GM19025 (cell line): ENCODE results near the gene TOMM40L.

ENCODE experiments used
- ATAC-seq: cut with Tn5 transposase; IDR thresholded peaks from one replicate; pipeline ENCODE4 v1.9.1; 2021; ENCODE audit warnings: mild to moderate bottlenecking, low read depth, moderate library complexity; ENCODE audit not compliant: unreplicated experiment

Gene TOMM40L

DNA sequence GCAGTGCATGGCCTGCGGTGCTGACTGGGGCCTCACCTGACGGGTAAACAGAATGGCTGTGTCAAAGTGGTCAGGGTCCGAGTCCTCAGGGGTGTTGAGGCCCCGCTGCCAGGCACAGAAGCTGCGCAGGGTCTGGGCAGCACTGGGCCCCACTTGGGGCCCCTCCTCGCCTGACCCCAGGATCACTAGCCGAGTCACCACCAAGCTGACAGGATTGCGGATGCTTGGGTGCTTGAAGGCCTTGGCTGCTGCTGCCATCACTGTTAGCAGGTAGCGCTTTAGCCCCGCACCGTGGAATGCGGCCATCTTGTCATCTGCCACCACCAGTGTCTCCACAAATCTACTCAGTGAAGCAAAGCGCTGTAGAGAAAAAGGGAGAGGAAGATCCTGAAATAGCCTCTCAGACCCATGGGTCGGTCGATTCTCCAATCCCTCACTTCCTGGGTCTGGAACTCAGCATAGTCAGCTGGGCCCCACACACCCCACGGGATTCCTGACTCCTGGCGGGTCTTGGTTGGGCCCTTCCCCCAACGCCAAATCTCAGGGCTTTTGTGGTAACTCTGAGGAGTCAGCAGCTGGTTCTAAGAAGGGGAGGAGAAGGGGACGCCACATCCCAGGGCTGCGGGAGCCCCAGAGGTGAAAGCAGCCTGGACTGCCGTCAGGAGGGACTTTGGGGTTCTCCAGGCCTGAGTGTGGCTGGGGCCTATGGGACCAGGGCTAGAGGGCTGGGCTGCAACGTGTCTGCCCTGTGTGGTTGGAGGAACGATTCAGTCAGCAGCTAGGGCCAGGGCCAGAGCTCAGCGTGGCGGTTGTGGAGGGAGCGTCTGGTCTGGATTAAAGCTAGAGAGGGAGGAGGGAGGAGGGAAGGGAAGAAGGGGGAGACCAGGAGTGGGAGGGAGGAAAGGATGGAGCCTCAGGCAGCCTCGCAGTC is 29.1 kb upstream of the TOMM40L start:
- ATAC-seq, result no peak

DNA sequence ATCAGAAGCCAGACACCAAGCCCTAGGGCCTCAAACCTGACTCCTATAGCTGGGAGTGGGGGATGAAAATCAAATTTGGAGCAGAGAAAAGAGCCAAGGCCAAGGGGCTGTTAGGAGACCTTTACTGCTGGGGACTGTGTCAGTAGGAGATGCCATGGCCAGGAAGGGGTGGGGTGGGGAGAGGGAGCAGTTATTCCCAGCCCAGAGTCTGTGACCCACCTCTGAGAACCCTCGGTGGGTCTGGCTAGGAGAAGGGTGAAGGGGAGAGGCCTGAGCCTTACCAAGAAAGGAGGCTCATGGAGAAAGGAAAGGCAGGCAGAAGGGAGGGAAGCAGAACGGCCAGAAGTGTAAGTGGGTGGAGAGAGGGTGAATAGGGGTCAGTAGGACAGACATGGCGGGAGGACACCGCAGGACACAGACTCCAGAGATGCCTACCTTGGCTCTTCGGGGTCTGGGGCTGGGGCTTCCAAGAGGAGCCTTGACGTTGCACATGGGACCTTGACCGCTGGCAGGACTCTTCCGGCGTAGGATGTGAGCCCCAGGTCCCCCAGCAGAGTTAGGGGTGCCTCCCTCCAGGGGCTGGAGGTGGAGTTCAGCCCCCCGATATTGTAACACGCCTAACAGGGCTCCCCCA is 28.2 kb upstream of the TOMM40L start:
- ATAC-seq, result no peak

DNA sequence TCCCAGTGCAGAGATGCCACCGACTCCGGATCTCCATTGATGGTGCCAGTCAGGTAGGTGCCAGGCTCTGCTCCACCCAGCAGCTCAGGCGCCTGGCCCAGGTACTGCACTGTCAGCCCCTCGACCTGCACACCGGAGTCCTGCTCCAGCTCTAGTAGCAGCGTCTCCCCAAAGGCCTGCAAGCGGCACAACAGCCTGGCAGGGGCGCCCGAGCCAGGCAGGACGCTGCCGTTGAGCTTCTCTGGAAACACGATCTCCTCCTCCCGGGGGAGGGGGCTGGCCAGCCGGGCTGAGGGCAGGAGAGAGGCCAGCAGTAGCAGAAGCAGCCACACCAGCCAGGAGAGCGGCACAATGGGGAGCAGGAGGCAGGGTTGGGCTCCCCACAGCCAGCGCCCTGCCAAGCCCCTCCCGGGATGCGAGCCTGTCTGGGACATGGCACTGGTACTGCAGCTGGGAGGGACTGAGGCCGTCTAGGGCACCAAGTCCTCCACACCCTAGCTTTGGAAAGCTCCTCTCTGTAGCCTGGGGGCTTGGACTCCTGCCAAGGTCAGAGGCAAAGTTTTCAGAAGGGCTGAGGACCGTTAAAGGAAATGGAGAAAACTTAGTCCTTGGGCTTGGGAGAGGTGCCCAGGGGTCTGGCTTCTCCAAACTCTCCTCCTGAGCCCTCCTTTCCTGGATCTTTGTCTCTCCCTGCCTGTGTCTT is 27.5 kb upstream of the TOMM40L start:
- ATAC-seq, result no peak

DNA sequence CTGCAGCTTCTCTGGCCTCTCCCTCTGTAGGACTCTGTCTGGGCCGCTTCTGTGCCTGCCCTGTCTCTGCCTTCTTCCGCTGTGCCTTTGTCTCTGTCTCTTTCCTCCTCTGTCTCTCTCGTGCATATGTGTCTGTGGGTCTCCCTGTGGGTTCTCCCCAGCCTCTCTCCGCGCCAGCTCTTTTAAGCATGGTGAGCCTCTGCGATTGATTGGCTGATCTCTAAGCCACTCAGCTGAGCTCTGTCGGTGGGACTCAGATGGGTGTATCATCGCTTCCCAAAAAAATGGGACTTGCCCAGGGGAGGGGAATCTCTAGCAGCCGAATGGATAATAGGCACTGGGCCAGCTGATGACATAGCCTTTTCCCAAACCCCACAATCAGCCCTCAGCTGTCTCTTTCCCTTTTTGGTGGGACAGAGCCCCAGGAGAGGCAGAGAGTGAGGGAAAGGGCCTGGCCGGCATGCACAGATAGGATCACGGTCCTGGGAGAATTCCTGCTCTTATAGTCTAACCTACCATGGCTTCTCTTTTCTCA is 26.9 kb upstream of the TOMM40L start, which contains the start of gene ADAMTS4:
Gene ADAMTS4 (minus strand): TSS at position 158 of the 535 bp plus-strand sequence. CDS start 427 bp downstream, outside the sequence.
- no peak for ATAC-seq

DNA sequence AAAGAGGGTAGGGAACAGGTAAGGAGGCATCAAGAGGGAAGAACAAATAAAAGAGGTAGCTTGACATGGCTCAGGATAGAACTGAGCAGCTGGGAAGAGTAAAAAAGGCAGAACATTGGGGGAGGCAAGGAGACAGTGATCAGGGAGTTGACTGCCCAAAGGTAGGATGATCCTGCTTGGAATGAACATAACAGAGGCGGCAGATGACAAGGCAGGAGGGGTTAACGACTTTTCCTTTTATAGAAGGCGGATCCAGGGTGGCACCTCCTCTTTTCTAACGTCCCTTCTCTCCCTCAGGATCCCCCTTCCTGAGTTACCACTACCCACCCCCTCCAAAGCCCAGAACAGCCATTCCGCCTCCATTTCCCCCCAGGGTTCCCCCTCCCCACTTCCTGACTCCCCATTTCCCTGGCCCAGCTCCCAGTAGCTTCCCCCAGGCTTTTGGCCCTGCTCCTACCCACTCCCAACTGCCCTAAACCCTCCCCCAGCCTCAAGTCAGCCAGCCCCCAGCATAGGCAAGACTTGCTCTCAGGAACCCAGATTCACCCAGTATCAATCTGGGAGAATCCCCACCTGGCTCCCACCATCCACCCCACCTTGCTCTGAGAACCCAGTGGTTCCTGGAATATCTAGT is 26.2 kb upstream of the TOMM40L start:
- ATAC-seq, result no peak

DNA sequence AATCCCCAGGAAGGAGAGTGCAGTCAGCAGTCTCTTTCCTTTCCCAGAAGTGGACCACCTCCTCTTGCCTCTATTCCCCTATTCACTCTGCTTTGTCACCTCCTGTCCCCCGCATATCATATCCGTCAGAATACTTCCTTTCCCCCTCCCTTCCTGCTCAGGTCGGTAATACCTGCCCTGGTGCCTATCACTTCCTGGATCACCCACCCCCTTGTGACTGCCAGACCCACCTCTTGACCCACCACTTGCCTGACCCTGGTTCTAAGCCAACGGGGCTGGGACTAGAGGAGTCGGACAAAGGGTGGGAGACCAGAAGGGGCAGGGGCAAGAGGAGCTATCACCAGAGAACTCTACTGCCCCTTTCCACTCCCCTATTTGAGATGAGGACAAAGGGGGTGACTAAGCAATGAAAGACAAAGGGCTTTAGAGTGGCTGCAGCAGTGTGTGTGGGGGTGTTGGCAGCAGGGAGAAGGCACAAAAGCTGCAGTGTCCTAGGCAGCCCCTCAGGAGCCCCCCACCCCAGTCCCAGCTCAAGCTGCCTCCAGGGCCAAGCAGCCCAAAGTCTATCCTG is 25.4 kb upstream of the TOMM40L start:
- ATAC-seq, result no peak

DNA sequence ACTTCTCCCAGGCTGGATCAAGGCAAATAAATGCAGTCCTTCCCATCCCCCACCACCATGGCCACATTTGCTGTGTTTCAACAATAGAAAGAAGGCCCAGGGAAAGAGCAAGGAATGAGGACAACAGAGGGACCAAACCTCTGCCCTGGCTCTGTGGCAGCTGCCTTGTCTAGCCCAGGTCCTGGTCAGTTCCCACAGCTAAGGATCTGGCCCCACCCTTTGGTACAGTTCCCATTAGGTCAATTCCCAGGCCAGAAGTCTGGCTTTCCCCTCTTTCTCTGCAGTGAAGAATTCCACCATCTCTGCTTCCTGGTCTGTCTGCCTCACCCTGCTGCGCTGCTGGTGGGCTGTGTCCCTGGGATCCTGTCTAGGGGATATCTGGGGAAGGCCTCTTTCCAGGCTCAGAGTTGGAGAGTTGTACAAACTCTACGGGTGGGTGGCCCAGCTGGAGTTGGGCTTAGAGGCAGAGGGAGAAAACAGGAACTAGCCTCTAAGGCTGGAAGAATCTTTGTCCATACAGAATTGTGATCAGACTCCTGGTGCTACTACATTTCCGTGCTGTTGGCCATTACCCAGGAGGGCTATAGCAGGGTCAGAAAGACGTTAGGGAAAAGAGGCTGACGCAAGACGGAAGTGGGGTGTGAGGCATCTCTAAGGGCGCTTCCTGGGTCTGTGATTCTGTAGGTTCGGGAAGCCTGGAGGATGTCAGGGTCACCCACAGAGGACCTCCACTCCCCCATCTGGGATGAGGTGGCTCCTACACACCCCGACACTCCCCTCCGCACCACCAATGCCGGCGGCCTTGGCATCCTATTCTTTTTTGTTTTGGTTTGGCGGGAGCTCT is 24.6 kb upstream of the TOMM40L start:
- ATAC-seq, result no peak

DNA sequence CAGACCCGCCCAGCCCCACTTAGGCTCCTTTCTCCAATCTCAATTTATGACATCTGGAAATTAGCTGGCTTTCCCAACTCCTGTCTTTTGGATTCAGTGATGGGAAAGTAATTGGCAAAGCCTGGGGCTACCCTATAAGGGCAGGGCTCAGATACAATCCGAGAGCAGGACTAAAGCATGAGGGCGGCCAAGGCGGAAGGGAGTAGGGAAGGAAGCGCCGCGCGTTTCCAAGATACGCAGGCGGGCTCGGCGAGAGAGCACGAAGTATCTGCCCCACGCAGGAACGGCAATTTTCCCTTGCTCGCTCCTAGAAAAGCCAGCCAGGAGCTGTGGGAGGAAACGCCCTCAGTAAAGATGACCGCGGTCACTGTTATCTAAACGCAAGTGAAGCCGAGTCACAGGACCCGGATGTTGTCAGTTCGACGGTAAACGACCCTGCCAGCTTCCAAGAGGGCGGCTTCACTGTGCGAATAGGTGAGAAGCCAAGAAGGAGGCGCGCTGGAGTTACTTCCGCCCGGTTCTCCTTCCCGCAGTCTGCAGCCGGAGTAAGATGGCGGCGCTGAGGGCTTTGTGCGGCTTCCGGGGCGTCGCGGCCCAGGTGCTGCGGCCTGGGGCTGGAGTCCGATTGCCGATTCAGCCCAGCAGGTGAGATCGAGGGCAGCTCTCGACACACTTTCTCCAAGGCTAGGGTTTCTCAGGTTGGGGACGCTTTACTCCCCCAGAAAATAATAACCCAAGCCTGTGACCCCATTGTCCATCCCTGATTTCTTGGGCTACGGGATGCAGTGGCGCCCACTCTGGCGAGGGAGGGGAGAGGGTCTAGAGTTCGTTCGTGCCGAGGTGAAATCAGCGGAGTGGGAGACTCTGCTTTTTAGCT is 23.8 kb upstream of the TOMM40L start, which contains the start of gene NDUFS2:
Gene NDUFS2 (plus strand): TSS at position 532 of the 877 bp plus-strand sequence. CDS start 19 bp downstream, at position 551.
- peak; percentile 99 for ATAC-seq

DNA sequence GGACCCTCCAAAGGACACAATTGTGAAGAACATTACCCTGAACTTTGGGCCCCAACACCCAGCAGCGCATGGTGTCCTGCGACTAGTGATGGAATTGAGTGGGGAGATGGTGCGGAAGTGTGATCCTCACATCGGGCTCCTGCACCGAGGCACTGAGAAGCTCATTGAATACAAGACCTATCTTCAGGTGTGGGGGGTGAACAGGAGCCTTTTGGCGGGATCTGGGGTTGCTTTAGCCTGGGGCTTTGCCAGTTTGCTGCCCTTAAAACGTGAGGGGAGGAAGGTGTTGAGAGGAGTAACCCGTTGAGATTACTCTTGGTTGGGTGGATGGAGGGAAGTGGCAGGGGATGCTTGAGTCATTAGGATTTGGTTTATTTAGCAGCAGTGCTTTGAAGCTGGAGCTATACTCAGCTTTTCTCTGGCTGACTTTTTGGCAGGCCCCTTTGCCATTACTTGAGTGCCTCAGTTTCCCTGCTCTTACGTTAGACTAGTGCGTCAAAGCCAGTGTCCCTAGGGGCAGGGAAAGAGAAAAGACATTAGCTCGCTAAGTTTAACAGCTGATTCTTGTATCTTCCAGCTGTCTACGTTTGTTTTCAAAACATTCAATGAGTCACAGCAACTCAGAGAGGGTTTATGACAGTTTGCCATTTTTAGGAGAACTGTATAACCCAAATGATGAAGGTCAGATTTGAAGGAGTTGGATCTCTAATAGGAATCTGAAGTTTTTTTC is 19.3 kb upstream of the TOMM40L start:
- ATAC-seq, result no peak

DNA sequence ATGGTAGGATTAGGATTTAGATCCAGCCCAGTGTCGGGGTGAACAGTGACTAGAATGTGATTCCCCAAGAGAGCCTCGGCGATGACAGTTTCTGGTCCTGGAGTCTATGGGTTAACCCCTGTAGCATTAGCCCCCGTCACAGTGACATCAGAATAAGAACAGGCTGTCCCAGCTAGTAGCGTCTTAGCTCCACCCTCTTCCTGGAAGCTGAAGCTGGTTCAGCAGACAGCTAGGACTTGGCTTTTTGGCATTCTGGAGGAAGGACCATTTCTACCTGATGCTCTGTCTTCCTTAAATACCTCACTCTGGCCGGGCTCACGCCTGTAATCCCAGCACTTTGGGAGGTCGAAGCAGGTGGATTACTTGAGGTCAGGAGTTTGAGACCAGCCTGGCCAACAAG is 18.7 kb upstream of the TOMM40L start:
- no peak for ATAC-seq

DNA sequence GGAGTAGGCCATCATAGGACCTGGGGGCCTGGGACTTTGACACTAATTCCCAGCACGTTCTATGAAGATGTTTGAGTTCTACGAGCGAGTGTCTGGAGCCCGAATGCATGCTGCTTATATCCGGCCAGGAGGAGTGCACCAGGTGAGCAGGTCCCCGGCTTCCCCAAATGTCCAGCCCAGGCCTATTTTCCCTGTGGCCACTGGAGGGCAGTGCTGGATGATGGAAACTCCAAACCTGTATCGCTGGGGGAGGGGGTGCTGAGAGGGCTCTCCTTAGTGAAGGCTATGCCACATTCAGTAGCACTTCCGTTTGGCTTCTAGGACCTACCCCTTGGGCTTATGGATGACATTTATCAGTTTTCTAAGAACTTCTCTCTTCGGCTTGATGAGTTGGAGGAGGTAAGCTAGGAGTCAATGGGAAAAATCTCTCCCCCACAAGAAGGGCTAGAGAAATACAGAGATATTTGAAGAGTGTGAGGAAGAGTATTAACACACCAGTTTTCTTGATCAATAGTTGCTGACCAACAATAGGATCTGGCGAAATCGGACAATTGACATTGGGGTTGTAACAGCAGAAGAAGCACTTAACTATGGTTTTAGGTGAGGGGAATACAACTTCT is 16.0 kb upstream of the TOMM40L start:
- ATAC-seq, result no peak

DNA sequence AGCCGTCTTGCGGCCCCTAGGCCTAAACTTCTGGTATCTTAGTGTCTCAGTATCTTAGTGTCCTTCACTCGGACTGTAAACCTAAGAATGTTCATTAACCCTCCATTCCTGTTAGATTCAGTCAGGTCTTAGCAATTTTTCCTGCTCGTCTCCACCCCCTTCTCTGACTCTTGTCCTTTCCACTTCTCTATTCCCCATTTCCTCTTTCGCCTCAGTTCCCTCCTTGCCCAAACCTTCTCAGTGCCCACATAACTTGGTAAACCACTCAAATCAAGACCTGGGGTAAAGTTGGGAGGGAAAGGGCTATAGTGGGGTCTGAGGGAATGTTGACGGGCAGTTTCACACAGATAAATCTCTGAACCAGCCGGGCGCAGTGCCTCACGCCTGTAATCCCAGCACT is 11.5 kb upstream of the TOMM40L start:
- no peak for ATAC-seq

DNA sequence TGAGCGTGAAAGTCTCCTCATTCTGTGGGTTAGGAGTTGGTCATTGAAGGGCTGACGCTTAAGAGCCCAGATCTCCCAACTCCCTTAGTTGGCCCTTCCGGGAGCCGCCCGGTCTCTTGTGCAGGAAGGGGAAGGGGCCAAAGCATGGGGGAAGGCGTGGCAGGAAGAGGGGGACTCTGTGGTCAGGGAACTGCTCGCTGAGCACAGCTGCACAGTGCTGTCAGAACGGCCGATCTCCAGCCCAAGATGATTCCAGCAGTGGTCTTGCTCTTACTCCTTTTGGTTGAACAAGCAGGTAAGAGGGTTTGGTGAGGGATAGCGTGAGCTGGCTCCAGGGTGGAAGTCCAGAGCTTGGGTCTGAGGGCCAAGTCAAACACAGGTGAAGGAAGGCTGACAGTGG is 10.8 kb upstream of the TOMM40L start, which contains the start of gene FCER1G:
Gene FCER1G (plus strand): TSS at position 220 of the 400 bp plus-strand sequence. CDS start 27 bp downstream, at position 247.
- no peak for ATAC-seq

DNA sequence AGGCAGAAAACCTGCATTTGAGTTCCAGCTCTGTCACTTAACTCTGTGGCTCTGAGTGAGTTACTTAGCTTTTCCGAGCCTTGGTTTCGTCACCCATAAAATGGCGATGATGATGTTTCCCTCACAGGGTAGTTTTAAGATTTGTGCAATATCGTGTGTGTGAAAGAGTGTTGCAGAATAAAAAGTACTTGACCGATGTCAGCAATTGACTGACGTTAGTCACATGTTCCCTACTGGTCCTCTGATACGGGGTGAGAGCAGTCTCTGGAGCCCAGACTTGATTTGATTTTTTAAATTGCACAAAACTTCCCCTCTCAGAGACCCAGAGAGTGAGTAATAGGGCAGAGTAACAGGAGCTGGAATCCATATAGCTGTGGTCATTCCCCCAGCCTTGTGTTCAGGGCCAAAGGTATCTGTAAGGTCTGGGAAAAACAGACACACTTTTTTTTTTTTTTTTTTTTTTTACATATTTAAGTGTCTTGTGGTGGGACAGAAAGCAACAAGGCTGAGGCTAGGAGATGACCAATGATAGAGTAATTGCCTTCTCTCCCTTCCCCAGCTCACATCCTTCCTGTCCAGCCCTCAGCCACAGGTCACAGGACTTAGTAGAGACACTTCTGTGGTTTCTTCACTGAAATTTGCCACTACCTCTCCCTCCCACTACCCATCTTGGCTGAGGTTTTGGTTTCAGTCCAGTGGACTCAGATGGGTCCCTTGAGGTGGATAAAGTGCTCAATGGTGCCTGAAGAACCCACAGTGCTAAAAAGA is 8.7 kb upstream of the TOMM40L start:
- ATAC-seq, result peak; percentile 80

DNA sequence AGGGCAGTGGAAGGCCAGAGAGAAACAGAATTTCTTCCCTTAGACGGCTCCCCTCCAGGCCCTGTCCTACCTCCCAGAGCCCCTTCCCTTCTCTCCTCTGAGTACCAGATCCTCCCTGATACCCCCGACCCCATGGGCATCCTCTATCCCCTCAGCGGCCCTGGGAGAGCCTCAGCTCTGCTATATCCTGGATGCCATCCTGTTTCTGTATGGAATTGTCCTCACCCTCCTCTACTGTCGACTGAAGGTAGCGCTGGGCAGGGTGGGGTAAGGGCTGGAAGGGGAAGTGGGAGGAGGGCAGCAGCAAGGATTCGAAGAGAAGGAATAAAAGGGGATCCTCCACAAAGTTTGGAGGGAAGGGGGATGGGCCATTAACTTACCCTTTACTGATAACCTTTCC is 8.0 kb upstream of the TOMM40L start:
- ATAC-seq, result no peak
